AG10803 (cell line): Measurements from ENCODE around the gene ENPP7.
"Not testable (repeated sequence)": the region's sequence is repeated elsewhere in the genome, so short reads cannot be mapped to it uniquely, and the experiment has no call there.

Experiments
- DNase-seq: peaks from one replicate; pipeline ENCODE4 v3.0.0; 2010; ENCODE audit warnings: low read depth
- H3K4me3 ChIP-seq: 2 replicates; pipeline ENCODE4 v1.5.1; 2011; ENCODE audit warnings: mild to moderate bottlenecking, low read length, control low read depth
- TF ChIP-seq, protein P1 (sequence below): conservative IDR thresholded peaks from 2 replicates; pipeline ENCODE4 v1.5.1; 2011; ENCODE audit warnings: mild to moderate bottlenecking, low read length, control low read depth, inconsistent platforms

ENPP7 gene

DNA sequence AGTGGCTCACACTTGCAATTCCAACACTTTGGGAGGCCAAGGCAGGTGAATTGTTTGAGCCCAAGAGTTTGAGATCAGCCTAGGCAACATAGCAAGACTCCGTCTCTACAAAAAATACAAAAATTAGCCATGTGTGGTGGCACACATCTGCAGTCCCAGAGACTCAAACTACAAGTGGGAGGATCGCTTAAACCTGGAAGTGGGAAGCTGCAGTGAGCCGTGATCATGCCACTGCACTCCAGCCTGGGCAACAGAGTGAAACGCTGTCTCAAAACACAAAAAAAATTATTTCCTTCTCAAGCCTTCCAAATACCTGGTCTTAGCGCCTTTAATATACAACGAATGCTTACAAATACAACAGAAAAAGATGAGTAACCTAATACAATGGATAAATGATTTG is 27.5 kb downstream of the ENPP7 start:
- no peak overlapping the region for H3K4me3 ChIP-seq

DNA sequence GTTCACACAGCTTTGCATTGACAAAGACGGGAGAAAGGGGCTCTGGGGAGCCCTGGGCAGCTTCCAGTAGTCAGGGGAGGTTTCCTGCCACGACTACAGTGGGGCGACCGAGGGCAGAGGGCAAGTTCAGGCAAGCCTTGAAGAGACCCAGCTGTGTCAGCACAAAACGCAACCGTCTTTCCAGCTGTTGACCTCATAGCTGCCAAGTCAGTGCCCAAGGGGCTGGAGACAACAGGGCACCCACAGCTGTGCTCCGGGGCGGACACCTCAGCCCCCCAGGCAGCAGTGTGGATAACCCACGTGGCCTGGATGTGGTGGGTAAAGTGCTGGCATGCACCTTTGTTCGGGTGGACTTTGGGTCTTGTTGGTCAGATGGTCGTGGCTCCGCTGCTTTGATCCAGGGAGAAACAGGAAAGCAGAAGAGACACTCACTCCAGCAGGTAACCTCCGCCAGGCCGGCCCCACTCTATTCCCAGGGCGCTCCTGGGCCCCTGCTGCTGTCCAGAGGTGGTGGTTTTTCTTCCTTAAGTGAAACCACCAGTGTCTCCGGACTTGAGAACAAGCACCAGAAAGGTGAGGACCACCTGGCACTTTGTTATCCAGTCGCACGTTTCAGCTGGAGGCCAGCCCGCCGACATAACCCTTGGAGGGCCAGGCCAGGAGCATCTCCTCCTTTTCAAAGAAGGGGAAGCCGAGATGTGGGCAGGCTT is 29.6 kb downstream of the ENPP7 start:
- DNase-seq, result no peak
- TF ChIP-seq, protein P1, sequence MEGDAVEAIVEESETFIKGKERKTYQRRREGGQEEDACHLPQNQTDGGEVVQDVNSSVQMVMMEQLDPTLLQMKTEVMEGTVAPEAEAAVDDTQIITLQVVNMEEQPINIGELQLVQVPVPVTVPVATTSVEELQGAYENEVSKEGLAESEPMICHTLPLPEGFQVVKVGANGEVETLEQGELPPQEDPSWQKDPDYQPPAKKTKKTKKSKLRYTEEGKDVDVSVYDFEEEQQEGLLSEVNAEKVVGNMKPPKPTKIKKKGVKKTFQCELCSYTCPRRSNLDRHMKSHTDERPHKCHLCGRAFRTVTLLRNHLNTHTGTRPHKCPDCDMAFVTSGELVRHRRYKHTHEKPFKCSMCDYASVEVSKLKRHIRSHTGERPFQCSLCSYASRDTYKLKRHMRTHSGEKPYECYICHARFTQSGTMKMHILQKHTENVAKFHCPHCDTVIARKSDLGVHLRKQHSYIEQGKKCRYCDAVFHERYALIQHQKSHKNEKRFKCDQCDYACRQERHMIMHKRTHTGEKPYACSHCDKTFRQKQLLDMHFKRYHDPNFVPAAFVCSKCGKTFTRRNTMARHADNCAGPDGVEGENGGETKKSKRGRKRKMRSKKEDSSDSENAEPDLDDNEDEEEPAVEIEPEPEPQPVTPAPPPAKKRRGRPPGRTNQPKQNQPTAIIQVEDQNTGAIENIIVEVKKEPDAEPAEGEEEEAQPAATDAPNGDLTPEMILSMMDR, result no peak
- H3K4me3 ChIP-seq, result no peak overlapping the region

More for the DNA sequence above, 27.5 kb downstream of the ENPP7 start:
- DNase-seq, result no peak
- TF ChIP-seq, protein P1, result no peak

GRCh38 chr17:79761894-79762589 is 31.3 kb downstream of the ENPP7 start:
- DNase-seq, result no peak
- H3K4me3 ChIP-seq, result no peak overlapping the region
- TF ChIP-seq, protein P1, result no peak

DNA sequence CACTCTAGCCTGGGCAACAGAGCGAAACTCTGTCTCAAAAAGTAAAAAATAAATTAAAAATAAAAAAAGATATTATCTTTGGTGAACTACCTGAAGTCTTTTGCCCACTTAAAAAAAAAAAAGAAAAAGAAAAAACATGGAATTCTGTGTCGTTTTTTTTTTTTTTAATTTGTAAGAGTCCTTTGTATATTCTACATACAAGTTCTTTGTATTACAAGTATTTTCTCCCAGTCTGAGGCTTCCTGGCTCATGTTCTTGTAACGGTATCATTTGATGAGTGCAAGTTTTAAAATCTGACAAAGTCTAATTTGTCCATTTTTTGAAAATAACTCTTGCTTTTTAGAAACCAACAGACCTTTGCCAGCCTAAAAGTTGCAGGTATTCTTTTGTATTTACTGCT is 35.0 kb downstream of the ENPP7 start:
- TF ChIP-seq, protein P1, result no peak
- H3K4me3 ChIP-seq, result no peak overlapping the region
- DNase-seq, result no peak

GRCh38 chr17:79769570-79770506 is 39.1 kb downstream of the ENPP7 start:
- H3K4me3 ChIP-seq, result no peak overlapping the region
- DNase-seq, result no peak
- TF ChIP-seq, protein P1, result no peak

DNA sequence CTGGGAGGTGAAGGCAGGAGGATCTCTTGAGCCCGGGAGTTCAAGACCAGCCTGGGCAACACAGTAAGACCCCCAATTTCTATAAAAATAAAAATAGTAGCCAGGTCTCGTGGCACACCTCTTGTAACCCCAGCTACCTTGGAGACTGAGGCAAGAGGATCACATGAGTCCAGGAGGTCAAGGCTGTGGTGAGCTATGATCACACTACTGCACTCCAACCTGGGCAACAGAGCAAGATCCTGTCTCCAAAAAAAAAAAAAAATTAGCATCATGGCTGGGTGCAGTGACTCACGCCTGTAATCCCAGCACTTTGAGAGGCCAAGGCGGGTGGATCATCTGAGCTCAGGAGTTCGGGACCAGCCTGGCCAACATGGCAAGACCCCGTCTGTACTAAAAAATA is 40.5 kb downstream of the ENPP7 start:
- no peak overlapping the region for H3K4me3 ChIP-seq
- DNase-seq, result no peak
- TF ChIP-seq, protein P1, result no peak

- H3K4me3 ChIP-seq, DNase-seq: not testable (repeated sequence)
Measured at GRCh38 chr17:79772726-79773125, 42.0 kb downstream of the ENPP7 start.
